C4-2B (cell line): ENCODE measurements around the gene RRP12.

Experiments used
- H3K27ac ChIP-seq: fragments of 450-650 bp; 2 replicates; pipeline ENCODE4 v1.5.1; 2017
- CTCF ChIP-seq: fragments of 450-650 bp; conservative IDR thresholded peaks from 2 replicates; pipeline ENCODE4 v1.5.1; 2017; ENCODE audit warnings: mild to moderate bottlenecking
- ZFX ChIP-seq: fragments of 450-650 bp; IDR thresholded peaks from 2 replicates; pipeline ENCODE4 v1.6.1; 2017

The RRP12 gene

GRCh38 chr10:97404044-97404443 is 2.9 kb upstream of the RRP12 start:
- H3K27ac ChIP-seq, result no peak overlapping the region
- TF ChIP-seq CTCF (no peak), ZFX (no peak)

- peak overlapping the region; percentile 71 for H3K27ac ChIP-seq
- TF ChIP-seq ZFX (no peak), CTCF (no peak)
These were observed 347 bp upstream of the RRP12 start for GRCh38 chr10:97401455-97401919.

- H3K27ac ChIP-seq, result peak overlapping the region; percentile 71
- TF ChIP-seq ZFX (no peak), CTCF (no peak)
These were observed 1.1 kb downstream of the RRP12 start for GRCh38 chr10:97399843-97400545.

GRCh38 chr10:97396056-97396455 is 5.1 kb downstream of the RRP12 start:
- H3K27ac ChIP-seq, result no peak overlapping the region
- TF ChIP-seq CTCF, result no peak
- TF ChIP-seq ZFX, result no peak

GRCh38 chr10:97393034-97393573 is 8.0 kb downstream of the RRP12 start:
- TF ChIP-seq CTCF, result no peak
- no peak for TF ChIP-seq ZFX
- H3K27ac ChIP-seq, result no peak overlapping the region

- TF ChIP-seq ZFX (no peak), CTCF (no peak)
- no peak overlapping the region for H3K27ac ChIP-seq
These were observed 11.0 kb downstream of the RRP12 start for GRCh38 chr10:97390091-97390490.

GRCh38 chr10:97388152-97388551 is 13.0 kb downstream of the RRP12 start:
- no peak overlapping the region for H3K27ac ChIP-seq
- TF ChIP-seq ZFX (no peak), CTCF (no peak)
